WERI-Rb-1 (cell line): ENCODE data around the gene ANKRD6.

Source experiments
- DNase-seq: peaks from one replicate; pipeline ENCODE4 v3.0.0-alpha.2; 2020
- H3K27ac ChIP-seq: fragments of 250-450 bp; sonication (Bioruptor Pico); 2 replicates; pipeline ENCODE4 v1.5.1; 2020; ENCODE audit warnings: mild to moderate bottlenecking, moderate library complexity
- H3K27me3 ChIP-seq: fragments of 250-450 bp; sonication (Bioruptor Pico); 2 replicates; pipeline ENCODE4 v1.5.1; 2021; ENCODE audit warnings: mild to moderate bottlenecking, low read depth, moderate library complexity; ENCODE audit not compliant: insufficient read depth, severe bottlenecking
- H3K36me3 ChIP-seq: fragments of 250-450 bp; sonication (Bioruptor Pico); 2 replicates; pipeline ENCODE4 v1.5.1; 2020; ENCODE audit warnings: mild to moderate bottlenecking, moderate library complexity
- H3K4me3 ChIP-seq: 2 replicates; pipeline ENCODE4 v1.5.1; 2011; ENCODE audit warnings: low read depth, mild to moderate bottlenecking, control low read depth, low read length
- H3K9me3 ChIP-seq: fragments of 250-450 bp; sonication (Bioruptor Pico); 2 replicates; pipeline ENCODE4 v1.5.1; 2021; ENCODE audit warnings: mild to moderate bottlenecking, moderate library complexity; ENCODE audit not compliant: severe bottlenecking
- CTCF ChIP-seq: IDR thresholded peaks from 2 replicates; pipeline ENCODE4 v1.5.1; 2011; ENCODE audit warnings: low read depth, mild to moderate bottlenecking, control low read depth, inconsistent platforms, low read length

The ANKRD6 gene

GRCh38 chr6:89436226-89436625 is 3.3 kb downstream of the ANKRD6 start:
- DNase-seq, result no peak
- no peak overlapping the region for H3K4me3 ChIP-seq

GRCh38 chr6:89438248-89438647 is 5.3 kb downstream of the ANKRD6 start:
- no peak for DNase-seq
- no peak overlapping the region for H3K4me3 ChIP-seq
- H3K36me3 ChIP-seq, result no peaks in the 10 kb centered on the region
- no peak for TF ChIP-seq CTCF
- no peaks in the 10 kb centered on the region for H3K27me3 ChIP-seq
- no peaks in the 10 kb centered on the region for H3K9me3 ChIP-seq
- H3K27ac ChIP-seq, result no peak overlapping the region

More at GRCh38 chr6:89436226-89436625, 3.3 kb downstream of the ANKRD6 start:
- no peaks in the 10 kb centered on the region for H3K27me3 ChIP-seq
- H3K36me3 ChIP-seq, result no peaks in the 10 kb centered on the region
- no peak overlapping the region for H3K27ac ChIP-seq
- TF ChIP-seq CTCF, result no peak
- no peaks in the 10 kb centered on the region for H3K9me3 ChIP-seq

GRCh38 chr6:89439014-89439413 is 6.1 kb downstream of the ANKRD6 start:
- TF ChIP-seq CTCF, result no peak
- Histone ChIP-seq H3K4me3 (no peak overlapping the region), H3K27ac (no peak overlapping the region), H3K9me3 (no peaks in the 10 kb centered on the region), H3K36me3 (no peaks in the 10 kb centered on the region), H3K27me3 (no peaks in the 10 kb centered on the region)
- no peak for DNase-seq

GRCh38 chr6:89440200-89440599 is 7.2 kb downstream of the ANKRD6 start:
- Histone ChIP-seq H3K27me3 (no peaks in the 10 kb centered on the region), H3K4me3 (no peak overlapping the region), H3K9me3 (no peaks in the 10 kb centered on the region), H3K27ac (no peak overlapping the region), H3K36me3 (no peaks in the 10 kb centered on the region)
- no peak for TF ChIP-seq CTCF
- DNase-seq, result no peak

- Histone ChIP-seq H3K27me3 (no peaks in the 10 kb centered on the region), H3K4me3 (no peak overlapping the region), H3K36me3 (no peaks in the 10 kb centered on the region), H3K9me3 (no peaks in the 10 kb centered on the region), H3K27ac (no peak overlapping the region)
- no peak for TF ChIP-seq CTCF
- DNase-seq, result no peak
These were observed 10.7 kb downstream of the ANKRD6 start for GRCh38 chr6:89443658-89444057.

GRCh38 chr6:89449193-89449592 is 16.2 kb downstream of the ANKRD6 start:
- H3K9me3 ChIP-seq, result no peaks in the 10 kb centered on the region

More at GRCh38 chr6:89449193-89449592, 16.2 kb downstream of the ANKRD6 start:
- no peak for DNase-seq
- no peaks in the 10 kb centered on the region for H3K27me3 ChIP-seq
- no peaks in the 10 kb centered on the region for H3K36me3 ChIP-seq
- H3K4me3 ChIP-seq, result no peak overlapping the region
- no peak overlapping the region for H3K27ac ChIP-seq
- TF ChIP-seq CTCF, result no peak
